H1 (cell line): ENCODE measurements around the gene FOSL2. TPM values are rescaled to one million over a fixed set of nuclear protein-coding genes. Genes with fewer than 3 reads are reported as not detected.

ENCODE experiments used
- ATF3 ChIP-seq: IDR thresholded peaks from 2 replicates; pipeline ENCODE4 v1.6.1; 2011; ENCODE audit warnings: low read depth, mild to moderate bottlenecking, low read length; ENCODE audit not compliant: insufficient read depth
- CHD2 ChIP-seq: IDR thresholded peaks from 2 replicates; pipeline ENCODE4 v1.6.1; 2012; ENCODE audit warnings: low read length, improper control_type of control experiment
- polyA plus RNA-seq, 7 experiments: library from polyadenylated mRNA; depleted of rRNA in 3 of 7; stranded (reverse) in 5 of 7; unstranded in 2 of 7; fragments of >200 nt in 5 of 7; fragments of 200-250 nt in 2 of 7; gene quantifications; 1 replicate in 5 of 7; 2 replicates in 1 of 7; 4 replicates in 1 of 7; pipeline versions ENCODE4 v1.2.1 to v1.2.3, GENCODE V29; 2011 to 2013; ENCODE audit warnings: missing spikeins in 2 of 7, mixed read lengths in 2 of 7
- total RNA-seq: library from RNA; stranded (reverse); fragmentation: NEBNext Ultra II Directional; extraction: Animal tissue kit (Norgen Biotek cat#: 25700); gene quantifications from 2 replicates; pipeline ENCODE4 v1.2.1, GENCODE V29; 2021
- TF ChIP-seq, protein P1 (sequence below): fragments of 300-600 bp; sonication (generic); IDR thresholded peaks from 2 replicates; pipeline ENCODE4 v1.7.1; 2012; ENCODE audit warnings: low read length, moderate library complexity, mild to moderate bottlenecking, inconsistent platforms; ENCODE audit not compliant: insufficient replicate concordance

Gene FOSL2
- total and polyA plus RNA-seq, 2 of the 8 experiments (the other 6 are each of a cell fraction or from before 2014, with no cell fraction given), result 1.5 to 4.5 TPM

DNA sequence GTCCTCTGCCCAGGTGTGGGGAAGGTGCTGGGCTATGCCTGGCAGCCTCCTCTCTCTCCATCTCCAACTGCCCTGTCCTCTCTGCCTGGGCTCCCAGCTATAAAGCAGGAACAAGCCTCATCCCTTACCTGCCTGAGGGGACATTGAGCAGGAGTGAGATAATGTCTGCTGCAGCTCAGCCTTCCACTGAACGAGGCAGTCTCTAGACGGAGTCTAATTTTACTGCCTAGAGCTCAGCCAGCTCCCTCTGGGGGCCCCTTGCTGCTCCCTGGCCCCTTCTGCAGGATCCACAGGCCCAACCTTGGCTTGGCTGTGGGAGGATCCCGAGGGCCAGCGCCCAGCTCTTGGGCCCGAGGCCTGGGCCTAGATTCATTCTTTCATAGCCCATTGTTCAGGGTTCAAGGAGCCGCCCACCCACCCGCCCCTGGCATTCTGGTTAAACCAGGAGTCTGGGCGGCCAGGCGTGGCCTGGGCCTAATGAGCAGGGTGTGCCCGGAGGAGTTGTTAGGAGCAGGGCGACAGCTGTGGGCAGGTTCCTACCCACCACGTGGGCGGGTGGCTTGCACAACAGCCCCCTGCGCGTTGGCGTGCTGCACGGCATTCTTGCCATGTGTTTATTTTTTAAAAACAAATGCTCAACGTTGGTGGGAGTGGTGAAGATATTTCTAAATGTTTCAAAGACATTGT lies 44.6 kb downstream of the FOSL2 start (continued):
- TF ChIP-seq, protein P1, sequence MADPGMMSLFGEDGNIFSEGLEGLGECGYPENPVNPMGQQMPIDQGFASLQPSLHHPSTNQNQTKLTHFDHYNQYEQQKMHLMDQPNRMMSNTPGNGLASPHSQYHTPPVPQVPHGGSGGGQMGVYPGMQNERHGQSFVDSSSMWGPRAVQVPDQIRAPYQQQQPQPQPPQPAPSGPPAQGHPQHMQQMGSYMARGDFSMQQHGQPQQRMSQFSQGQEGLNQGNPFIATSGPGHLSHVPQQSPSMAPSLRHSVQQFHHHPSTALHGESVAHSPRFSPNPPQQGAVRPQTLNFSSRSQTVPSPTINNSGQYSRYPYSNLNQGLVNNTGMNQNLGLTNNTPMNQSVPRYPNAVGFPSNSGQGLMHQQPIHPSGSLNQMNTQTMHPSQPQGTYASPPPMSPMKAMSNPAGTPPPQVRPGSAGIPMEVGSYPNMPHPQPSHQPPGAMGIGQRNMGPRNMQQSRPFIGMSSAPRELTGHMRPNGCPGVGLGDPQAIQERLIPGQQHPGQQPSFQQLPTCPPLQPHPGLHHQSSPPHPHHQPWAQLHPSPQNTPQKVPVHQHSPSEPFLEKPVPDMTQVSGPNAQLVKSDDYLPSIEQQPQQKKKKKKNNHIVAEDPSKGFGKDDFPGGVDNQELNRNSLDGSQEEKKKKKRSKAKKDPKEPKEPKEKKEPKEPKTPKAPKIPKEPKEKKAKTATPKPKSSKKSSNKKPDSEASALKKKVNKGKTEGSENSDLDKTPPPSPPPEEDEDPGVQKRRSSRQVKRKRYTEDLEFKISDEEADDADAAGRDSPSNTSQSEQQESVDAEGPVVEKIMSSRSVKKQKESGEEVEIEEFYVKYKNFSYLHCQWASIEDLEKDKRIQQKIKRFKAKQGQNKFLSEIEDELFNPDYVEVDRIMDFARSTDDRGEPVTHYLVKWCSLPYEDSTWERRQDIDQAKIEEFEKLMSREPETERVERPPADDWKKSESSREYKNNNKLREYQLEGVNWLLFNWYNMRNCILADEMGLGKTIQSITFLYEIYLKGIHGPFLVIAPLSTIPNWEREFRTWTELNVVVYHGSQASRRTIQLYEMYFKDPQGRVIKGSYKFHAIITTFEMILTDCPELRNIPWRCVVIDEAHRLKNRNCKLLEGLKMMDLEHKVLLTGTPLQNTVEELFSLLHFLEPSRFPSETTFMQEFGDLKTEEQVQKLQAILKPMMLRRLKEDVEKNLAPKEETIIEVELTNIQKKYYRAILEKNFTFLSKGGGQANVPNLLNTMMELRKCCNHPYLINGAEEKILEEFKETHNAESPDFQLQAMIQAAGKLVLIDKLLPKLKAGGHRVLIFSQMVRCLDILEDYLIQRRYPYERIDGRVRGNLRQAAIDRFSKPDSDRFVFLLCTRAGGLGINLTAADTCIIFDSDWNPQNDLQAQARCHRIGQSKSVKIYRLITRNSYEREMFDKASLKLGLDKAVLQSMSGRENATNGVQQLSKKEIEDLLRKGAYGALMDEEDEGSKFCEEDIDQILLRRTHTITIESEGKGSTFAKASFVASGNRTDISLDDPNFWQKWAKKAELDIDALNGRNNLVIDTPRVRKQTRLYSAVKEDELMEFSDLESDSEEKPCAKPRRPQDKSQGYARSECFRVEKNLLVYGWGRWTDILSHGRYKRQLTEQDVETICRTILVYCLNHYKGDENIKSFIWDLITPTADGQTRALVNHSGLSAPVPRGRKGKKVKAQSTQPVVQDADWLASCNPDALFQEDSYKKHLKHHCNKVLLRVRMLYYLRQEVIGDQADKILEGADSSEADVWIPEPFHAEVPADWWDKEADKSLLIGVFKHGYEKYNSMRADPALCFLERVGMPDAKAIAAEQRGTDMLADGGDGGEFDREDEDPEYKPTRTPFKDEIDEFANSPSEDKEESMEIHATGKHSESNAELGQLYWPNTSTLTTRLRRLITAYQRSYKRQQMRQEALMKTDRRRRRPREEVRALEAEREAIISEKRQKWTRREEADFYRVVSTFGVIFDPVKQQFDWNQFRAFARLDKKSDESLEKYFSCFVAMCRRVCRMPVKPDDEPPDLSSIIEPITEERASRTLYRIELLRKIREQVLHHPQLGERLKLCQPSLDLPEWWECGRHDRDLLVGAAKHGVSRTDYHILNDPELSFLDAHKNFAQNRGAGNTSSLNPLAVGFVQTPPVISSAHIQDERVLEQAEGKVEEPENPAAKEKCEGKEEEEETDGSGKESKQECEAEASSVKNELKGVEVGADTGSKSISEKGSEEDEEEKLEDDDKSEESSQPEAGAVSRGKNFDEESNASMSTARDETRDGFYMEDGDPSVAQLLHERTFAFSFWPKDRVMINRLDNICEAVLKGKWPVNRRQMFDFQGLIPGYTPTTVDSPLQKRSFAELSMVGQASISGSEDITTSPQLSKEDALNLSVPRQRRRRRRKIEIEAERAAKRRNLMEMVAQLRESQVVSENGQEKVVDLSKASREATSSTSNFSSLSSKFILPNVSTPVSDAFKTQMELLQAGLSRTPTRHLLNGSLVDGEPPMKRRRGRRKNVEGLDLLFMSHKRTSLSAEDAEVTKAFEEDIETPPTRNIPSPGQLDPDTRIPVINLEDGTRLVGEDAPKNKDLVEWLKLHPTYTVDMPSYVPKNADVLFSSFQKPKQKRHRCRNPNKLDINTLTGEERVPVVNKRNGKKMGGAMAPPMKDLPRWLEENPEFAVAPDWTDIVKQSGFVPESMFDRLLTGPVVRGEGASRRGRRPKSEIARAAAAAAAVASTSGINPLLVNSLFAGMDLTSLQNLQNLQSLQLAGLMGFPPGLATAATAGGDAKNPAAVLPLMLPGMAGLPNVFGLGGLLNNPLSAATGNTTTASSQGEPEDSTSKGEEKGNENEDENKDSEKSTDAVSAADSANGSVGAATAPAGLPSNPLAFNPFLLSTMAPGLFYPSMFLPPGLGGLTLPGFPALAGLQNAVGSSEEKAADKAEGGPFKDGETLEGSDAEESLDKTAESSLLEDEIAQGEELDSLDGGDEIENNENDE, result no peak
- TF ChIP-seq CHD2, result no peak
- no peak for TF ChIP-seq ATF3
